Mesothelial cell of epicardium (in vitro differentiated cells): Measurements from ENCODE around the gene AGTPBP1. TPM values are rescaled to one million over a fixed set of nuclear protein-coding genes. Genes with fewer than 3 reads are reported as not detected.
"Not testable (repeated sequence)": the region's sequence is repeated elsewhere in the genome, so short reads cannot be mapped to it uniquely, and the experiment has no call there.

Experiments used
- DNase-seq, 2 experiments: peaks; one replicate each; pipeline ENCODE4 v3.0.0; 2021; ENCODE audit warnings: low spot score in 2 of 2; ENCODE audit not compliant: unreplicated experiment in 2 of 2
- H3K27ac Mint-ChIP-seq: 2 replicates; pipeline ENCODE4 v1.8.0; 2021; ENCODE audit warnings: mixed read lengths
- H3K27me3 Mint-ChIP-seq: 2 replicates; pipeline ENCODE4 v1.8.0; 2021; ENCODE audit warnings: low read depth, mixed read lengths
- H3K36me3 Mint-ChIP-seq: 2 replicates; pipeline ENCODE4 v1.8.0; 2021; ENCODE audit warnings: mixed read lengths
- H3K4me1 Mint-ChIP-seq: 2 replicates; pipeline ENCODE4 v1.8.0; 2021; ENCODE audit warnings: mixed read lengths
- H3K4me3 Mint-ChIP-seq: 2 replicates; pipeline ENCODE4 v1.8.0; 2021; ENCODE audit warnings: mild to moderate bottlenecking, moderate library complexity, mixed read lengths
- H3K9me3 Mint-ChIP-seq: 2 replicates; pipeline ENCODE4 v1.8.0; 2021; ENCODE audit warnings: mixed read lengths
- CTCF ChIP-seq: fragments of 200-600 bp; sonication (generic); IDR thresholded peaks from one replicate; pipeline ENCODE4 v1.5.0; 2021; ENCODE audit warnings: antibody characterized with exemption; ENCODE audit not compliant: unreplicated experiment
- total RNA-seq: library from RNA; stranded (reverse); gene quantifications from 3 replicates; pipeline ENCODE4 v1.2.1, GENCODE V29; 2021

The AGTPBP1 gene
- total RNA-seq, 1 donor from 2014 or later, result 26.0 TPM

GRCh38 chr9:85599540-85600105 lies 142.1 kb downstream of the AGTPBP1 start:
- Mint-ChIP-seq H3K4me1 (peaks cover 5% of the 10 kb centered on the region), H3K27me3 (no peaks in the 10 kb centered on the region), H3K27ac (no peak overlapping the region), H3K9me3 (peaks cover 17% of the 10 kb centered on the region), H3K4me3 (no peak overlapping the region), H3K36me3 (peaks cover 27% of the 10 kb centered on the region)
- no peak for TF ChIP-seq CTCF
- DNase-seq, result no peak

GRCh38 chr9:85594316-85594715 lies 147.4 kb downstream of the AGTPBP1 start:
- Mint-ChIP-seq H3K4me3 (no peak overlapping the region), H3K9me3 (peaks cover 5% of the 10 kb centered on the region), H3K27ac (no peak overlapping the region), H3K4me1 (peaks cover 3% of the 10 kb centered on the region), H3K36me3 (peaks cover 3% of the 10 kb centered on the region), H3K27me3 (no peaks in the 10 kb centered on the region)
- no peak for DNase-seq
- no peak for TF ChIP-seq CTCF

- no peaks in the 10 kb centered on the region for H3K9me3 Mint-ChIP-seq
- no peak overlapping the region for H3K27ac Mint-ChIP-seq
- no peak for TF ChIP-seq CTCF
Observed at GRCh38 chr9:85586684-85587083, 155.1 kb downstream of the AGTPBP1 start.

GRCh38 chr9:85577353-85577952 lies 164.3 kb downstream of the AGTPBP1 start:
- H3K4me3 Mint-ChIP-seq, result no peak overlapping the region
- TF ChIP-seq CTCF, result no peak
- H3K4me1 Mint-ChIP-seq, result peaks cover 4% of the 10 kb centered on the region
- H3K9me3 Mint-ChIP-seq, result peaks cover 3% of the 10 kb centered on the region
- peaks cover 9% of the 10 kb centered on the region for H3K36me3 Mint-ChIP-seq
- H3K27ac Mint-ChIP-seq, result no peak overlapping the region
- no peaks in the 10 kb centered on the region for H3K27me3 Mint-ChIP-seq
- DNase-seq, result no peak

More at GRCh38 chr9:85586684-85587083, 155.1 kb downstream of the AGTPBP1 start:
- Mint-ChIP-seq H3K27me3 (no peaks in the 10 kb centered on the region), H3K4me1 (peaks cover 8% of the 10 kb centered on the region), H3K36me3 (peaks cover 5% of the 10 kb centered on the region), H3K4me3 (no peak overlapping the region)
- DNase-seq, result no peak

- H3K9me3 Mint-ChIP-seq, result peaks cover 3% of the 10 kb centered on the region
- no peak for TF ChIP-seq CTCF
- H3K27ac Mint-ChIP-seq, result no peak overlapping the region
- H3K27me3 Mint-ChIP-seq, result no peaks in the 10 kb centered on the region
- H3K4me1 Mint-ChIP-seq, result peaks cover 9% of the 10 kb centered on the region
- no peak for DNase-seq
- peaks cover 12% of the 10 kb centered on the region for H3K36me3 Mint-ChIP-seq
- H3K4me3 Mint-ChIP-seq, result no peak overlapping the region
Observed at GRCh38 chr9:85575868-85576267, 165.9 kb downstream of the AGTPBP1 start.

GRCh38 chr9:85573546-85573945 lies 168.2 kb downstream of the AGTPBP1 start:
- H3K27ac Mint-ChIP-seq, H3K9me3 Mint-ChIP-seq, DNase-seq, H3K27me3 Mint-ChIP-seq, H3K4me3 Mint-ChIP-seq: not testable (repeated sequence)
- Mint-ChIP-seq H3K36me3 (peaks cover 12% of the 10 kb centered on the region), H3K4me1 (peaks cover 16% of the 10 kb centered on the region)

- H3K4me1 Mint-ChIP-seq, result peaks cover 16% of the 10 kb centered on the region
Observed at GRCh38 chr9:85572917-85573316, 168.8 kb downstream of the AGTPBP1 start.

More at GRCh38 chr9:85572917-85573316, 168.8 kb downstream of the AGTPBP1 start:
- not testable (repeated sequence) for H3K27ac Mint-ChIP-seq, H3K4me3 Mint-ChIP-seq, DNase-seq, H3K9me3 Mint-ChIP-seq, H3K27me3 Mint-ChIP-seq
- H3K36me3 Mint-ChIP-seq, result peaks cover 12% of the 10 kb centered on the region
